Measurements from ENCODE around the gene RPS3.

RPS3 gene

GRCh38 chr11:75428989-75429640, 29.8 kb downstream of the RPS3 start:
- H3K36me3 ChIP-seq (ENCODE audit: control insufficient read depth in 1 of 2, insufficient read depth in 2 of 2, low read depth in 1 of 2, low read length in 2 of 2): peaks cover 3 to 6% of the 10 kb centered on the region in 2 experiments
- WGBS: 95% methylated on average over 16 of the region's 16 CpGs
- DNase-seq: no peak

GRCh38 chr11:75429641-75429901, 30.3 kb downstream of the RPS3 start:
- WGBS: 62% methylated on average over 13 of the region's 25 CpGs
- no peak overlapping the region for H2BK120ac ChIP-seq (ENCODE audit: low read depth, low read length)

More at GRCh38 chr11:75428989-75429640, 29.8 kb downstream of the RPS3 start:
- H2BK120ac ChIP-seq (ENCODE audit: low read depth, low read length): no peak overlapping the region
- no peaks in the 10 kb centered on the region for H3K79me1 ChIP-seq (replicated peaks; ENCODE audit: low read length, poor library complexity, severe bottlenecking)
- no peak overlapping the region for H3K4me2 ChIP-seq (ENCODE audit: low read length, poor library complexity, severe bottlenecking)
- H2AFZ ChIP-seq (ENCODE audit: low read depth, low read length): no peak overlapping the region
- H4K91ac ChIP-seq (ENCODE audit: low read length): no peak overlapping the region
- H3K4ac ChIP-seq (ENCODE audit: low read depth in 1 of 2, low read length in 2 of 2): no peak overlapping the region
- H3K27ac ChIP-seq (ENCODE audit: low read length, poor library complexity, severe bottlenecking): no peak overlapping the region
- no peak overlapping the region for H2BK5ac ChIP-seq (ENCODE audit: low read depth, low read length, poor library complexity, severe bottlenecking)
- H3K9me3 ChIP-seq (ENCODE audit: control insufficient read depth, low read length): peaks cover 4% of the 10 kb centered on the region
- H3K9ac ChIP-seq (ENCODE audit: low read length): peak overlapping the region; percentile 72
- H3K23ac ChIP-seq (ENCODE audit: low read length in 2 of 2): no peak overlapping the region
- H4K8ac ChIP-seq (ENCODE audit: low read length): no peak overlapping the region
- H3K4me1 ChIP-seq (ENCODE audit: control insufficient read depth, insufficient read depth, low read depth, low read length): peaks cover 15% of the 10 kb centered on the region
- H3K27me3 ChIP-seq (ENCODE audit: control insufficient read depth in 1 of 2, insufficient read depth in 1 of 2, low read length in 2 of 2): peaks cover 48 to 50% of the 10 kb centered on the region in 2 experiments
- no peak overlapping the region for H2BK12ac ChIP-seq (ENCODE audit: low read length in 2 of 2)
- peak overlapping the region in 1 of 2 experiments; percentile 72 for H3K4me3 ChIP-seq (ENCODE audit: insufficient read depth in 1 of 2, low read depth in 1 of 2, low read length in 2 of 2)
- no peak overlapping the region for H2AK5ac ChIP-seq (ENCODE audit: low read length, severe bottlenecking)
- H3K14ac ChIP-seq (ENCODE audit: low read length in 2 of 2): no peak overlapping the region
- H3K18ac ChIP-seq (ENCODE audit: low read depth in 1 of 2, low read length in 2 of 2): no peak overlapping the region
- no peak overlapping the region for H2BK15ac ChIP-seq (ENCODE audit: low read depth, poor library complexity, severe bottlenecking)

GRCh38 chr11:75429902-75430713, 30.8 kb downstream of the RPS3 start:
- no peak overlapping the region for H2BK120ac ChIP-seq (ENCODE audit: low read depth, low read length)
- peaks cover 4% of the 10 kb centered on the region for H3K9me3 ChIP-seq (ENCODE audit: control insufficient read depth, low read length)
- peak overlapping the region; percentile 47 to 72 for H3K4me3 ChIP-seq (ENCODE audit: insufficient read depth in 1 of 2, low read depth in 1 of 2, low read length in 2 of 2)
- peaks cover 0 to 5% of the 10 kb centered on the region in 2 experiments for H3K36me3 ChIP-seq (ENCODE audit: control insufficient read depth in 1 of 2, insufficient read depth in 2 of 2, low read depth in 1 of 2, low read length in 2 of 2)
- peak overlapping the region; percentile 80 for H2BK15ac ChIP-seq (ENCODE audit: low read depth, poor library complexity, severe bottlenecking)
- peak overlapping the region in 1 of 2 experiments; percentile 6 for H3K23ac ChIP-seq (ENCODE audit: low read length in 2 of 2)
- H2AK5ac ChIP-seq (ENCODE audit: low read length, severe bottlenecking): no peak overlapping the region
- H3K18ac ChIP-seq (ENCODE audit: low read depth in 1 of 2, low read length in 2 of 2): peak overlapping the region in 1 of 2 experiments; percentile 90
- H3K4ac ChIP-seq (ENCODE audit: low read depth in 1 of 2, low read length in 2 of 2): peak overlapping the region; percentile 35 to 42
- peaks cover 49 to 50% of the 10 kb centered on the region in 2 experiments for H3K27me3 ChIP-seq (ENCODE audit: control insufficient read depth in 1 of 2, insufficient read depth in 1 of 2, low read length in 2 of 2)
- H3K4me1 ChIP-seq (ENCODE audit: control insufficient read depth, insufficient read depth, low read depth, low read length): peaks cover 15% of the 10 kb centered on the region
- H2AFZ ChIP-seq (ENCODE audit: low read depth, low read length): peak overlapping the region; percentile 76
- WGBS: 2% methylated on average over 102 of the region's 134 CpGs
- peak overlapping the region in 1 of 2 experiments; percentile 58 for H3K14ac ChIP-seq (ENCODE audit: low read length in 2 of 2)
- peak overlapping the region; percentile 65 for H4K91ac ChIP-seq (ENCODE audit: low read length)
- no peak overlapping the region for H3K27ac ChIP-seq (ENCODE audit: low read length, poor library complexity, severe bottlenecking)
- H3K79me1 ChIP-seq (replicated peaks; ENCODE audit: low read length, poor library complexity, severe bottlenecking): no peaks in the 10 kb centered on the region
- DNase-seq: peak; percentile 73
- H3K9ac ChIP-seq (ENCODE audit: low read length): peak overlapping the region; percentile 53
- H4K8ac ChIP-seq (ENCODE audit: low read length): peak overlapping the region; percentile 83
- no peak overlapping the region for H2BK5ac ChIP-seq (ENCODE audit: low read depth, low read length, poor library complexity, severe bottlenecking)
- H3K4me2 ChIP-seq (ENCODE audit: low read length, poor library complexity, severe bottlenecking): peak overlapping the region; percentile 71
- H2BK12ac ChIP-seq (ENCODE audit: low read length in 2 of 2): no peak overlapping the region

More at GRCh38 chr11:75429641-75429901, 30.3 kb downstream of the RPS3 start:
- Histone ChIP-seq H3K4me3 (ENCODE audit: insufficient read depth in 1 of 2, low read depth in 1 of 2, low read length in 2 of 2) (peak overlapping the region; percentile 47 to 72), H3K18ac (ENCODE audit: low read depth in 1 of 2, low read length in 2 of 2) (peak overlapping the region in 1 of 2 experiments; percentile 90), H3K9me3 (ENCODE audit: control insufficient read depth, low read length) (peaks cover 4% of the 10 kb centered on the region), H4K8ac (ENCODE audit: low read length) (peak overlapping the region; percentile 83), H3K9ac (ENCODE audit: low read length) (no peak overlapping the region), H2AK5ac (ENCODE audit: low read length, severe bottlenecking) (no peak overlapping the region), H3K27me3 (ENCODE audit: control insufficient read depth in 1 of 2, insufficient read depth in 1 of 2, low read length in 2 of 2) (peaks cover 49 to 50% of the 10 kb centered on the region in 2 experiments), H2BK15ac (ENCODE audit: low read depth, poor library complexity, severe bottlenecking) (no peak overlapping the region), H2BK5ac (ENCODE audit: low read depth, low read length, poor library complexity, severe bottlenecking) (no peak overlapping the region), H3K4ac (ENCODE audit: low read depth in 1 of 2, low read length in 2 of 2) (peak overlapping the region; percentile 35 to 42), H3K23ac (ENCODE audit: low read length in 2 of 2) (peak overlapping the region in 1 of 2 experiments; percentile 6), H3K14ac (ENCODE audit: low read length in 2 of 2) (peak overlapping the region in 1 of 2 experiments; percentile 58), H3K36me3 (ENCODE audit: control insufficient read depth in 1 of 2, insufficient read depth in 2 of 2, low read depth in 1 of 2, low read length in 2 of 2) (peaks cover 0 to 6% of the 10 kb centered on the region in 2 experiments), H3K79me1 (replicated peaks; ENCODE audit: low read length, poor library complexity, severe bottlenecking) (no peaks in the 10 kb centered on the region), H2BK12ac (ENCODE audit: low read length in 2 of 2) (no peak overlapping the region), H3K27ac (ENCODE audit: low read length, poor library complexity, severe bottlenecking) (no peak overlapping the region), H2AFZ (ENCODE audit: low read depth, low read length) (peak overlapping the region; percentile 39), H4K91ac (ENCODE audit: low read length) (peak overlapping the region; percentile 65), H3K4me2 (ENCODE audit: low read length, poor library complexity, severe bottlenecking) (peak overlapping the region; percentile 71), H3K4me1 (ENCODE audit: control insufficient read depth, insufficient read depth, low read depth, low read length) (peaks cover 15% of the 10 kb centered on the region)
- no peak for DNase-seq

All from mesenchymal stem cell (in vitro differentiated cells and primary cell).